IPS-NIHi7 (cell line): ENCODE results near the gene ENPP4.
"Not testable (repeated sequence)": the region's sequence is repeated elsewhere in the genome, so short reads cannot be mapped to it uniquely, and the experiment has no call there.

Experiments
- DNase-seq: peaks from one replicate; pipeline ENCODE4 v3.0.0; 2012; ENCODE audit warnings: mixed read lengths; ENCODE audit errors: extremely low spot score

Gene ENPP4

DNA sequence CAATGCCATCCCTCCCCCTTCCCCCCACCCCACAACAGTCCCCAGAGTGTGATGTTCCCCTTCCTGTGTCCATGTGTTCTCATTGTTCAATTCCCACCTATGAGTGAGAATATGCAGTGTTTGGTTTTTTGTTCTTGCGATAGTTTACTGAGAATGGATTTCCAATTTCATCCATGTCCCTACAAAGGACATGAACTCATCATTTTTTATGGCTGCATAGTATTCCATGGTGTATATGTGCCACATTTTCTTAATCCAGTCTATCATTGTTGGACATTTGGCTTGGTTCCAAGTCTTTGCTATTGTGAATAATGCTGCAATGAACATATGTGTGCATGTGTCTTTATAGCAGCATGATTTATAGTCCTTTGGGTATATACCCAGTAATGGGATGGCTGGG lies 1.5 kb downstream of the ENPP4 start:
- not testable (repeated sequence) for DNase-seq

DNA sequence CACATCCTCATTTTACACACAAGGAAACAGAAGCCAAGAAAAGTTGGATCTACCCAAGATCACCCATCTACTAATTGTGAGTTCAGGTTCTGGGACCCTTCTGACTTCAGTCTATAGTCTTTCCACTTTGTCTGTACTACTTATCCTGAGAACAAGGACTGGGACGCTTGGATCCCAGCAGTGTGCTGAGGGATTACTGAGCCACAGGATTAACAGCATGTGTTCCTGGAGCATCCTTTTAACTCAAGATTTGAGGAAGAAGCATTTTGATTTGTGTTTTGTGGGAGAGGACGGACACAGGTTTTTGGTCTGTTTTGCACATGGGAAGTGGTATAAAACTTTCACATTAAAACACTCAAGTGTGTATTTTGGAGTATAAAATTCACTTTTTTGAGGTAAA lies 4.4 kb downstream of the ENPP4 start:
- no peak for DNase-seq

DNA sequence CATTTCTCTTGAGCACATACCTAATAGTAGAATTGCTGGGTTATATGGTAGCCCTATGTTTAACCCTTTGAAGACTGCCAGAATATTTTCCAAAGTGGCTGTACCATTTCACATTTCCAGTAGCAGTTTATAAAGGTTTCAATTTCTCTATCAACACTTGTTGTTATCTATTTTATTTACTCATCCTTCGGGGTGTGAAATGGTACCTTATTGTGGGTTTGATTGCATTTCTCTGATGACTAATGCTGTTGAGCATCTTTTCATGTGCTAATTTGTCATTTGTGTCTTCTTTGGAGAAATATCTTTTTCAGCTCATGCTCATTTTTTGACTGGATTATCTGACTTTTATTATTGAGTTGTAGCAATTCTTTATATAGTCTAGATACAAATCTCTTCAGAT lies 5.4 kb downstream of the ENPP4 start:
- DNase-seq, result no peak

DNA sequence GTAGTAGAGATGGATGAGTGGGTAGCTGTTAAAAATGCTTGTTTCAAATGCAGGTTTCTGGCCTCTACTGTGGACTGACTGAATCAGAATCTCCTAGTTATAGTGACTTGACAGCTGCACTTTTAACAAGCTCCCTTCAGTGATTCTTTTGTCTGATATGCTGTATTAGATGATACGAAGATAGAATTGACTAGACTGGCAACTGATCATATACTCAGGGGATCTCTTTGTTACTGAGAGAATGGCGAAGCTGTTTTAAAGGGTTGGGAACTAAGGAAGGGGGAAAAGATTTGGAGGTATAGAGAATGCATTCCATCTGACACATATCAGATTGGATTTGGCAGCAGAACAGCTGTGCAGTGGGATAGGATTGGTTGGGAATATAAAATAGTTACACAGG lies 7.0 kb downstream of the ENPP4 start:
- no peak for DNase-seq

DNA sequence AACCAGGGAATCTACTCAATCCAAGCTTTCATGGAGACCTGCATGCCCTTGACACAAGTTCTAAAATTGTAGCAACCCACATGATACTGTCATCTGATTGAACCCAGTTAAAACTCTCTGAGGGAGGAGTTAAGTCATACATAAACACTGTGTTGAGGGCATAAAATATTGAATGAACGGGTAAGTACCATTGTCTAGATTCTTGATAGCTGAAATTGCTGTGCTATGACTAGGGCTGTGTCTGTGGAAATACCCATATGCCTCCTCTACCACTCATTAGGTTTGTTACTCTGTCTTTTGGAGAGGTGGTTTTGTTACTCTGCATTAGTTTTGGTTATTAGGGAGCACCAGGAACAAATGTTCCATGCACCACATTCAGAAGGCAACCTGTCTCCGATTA lies 7.6 kb downstream of the ENPP4 start:
- no peak for DNase-seq

DNA sequence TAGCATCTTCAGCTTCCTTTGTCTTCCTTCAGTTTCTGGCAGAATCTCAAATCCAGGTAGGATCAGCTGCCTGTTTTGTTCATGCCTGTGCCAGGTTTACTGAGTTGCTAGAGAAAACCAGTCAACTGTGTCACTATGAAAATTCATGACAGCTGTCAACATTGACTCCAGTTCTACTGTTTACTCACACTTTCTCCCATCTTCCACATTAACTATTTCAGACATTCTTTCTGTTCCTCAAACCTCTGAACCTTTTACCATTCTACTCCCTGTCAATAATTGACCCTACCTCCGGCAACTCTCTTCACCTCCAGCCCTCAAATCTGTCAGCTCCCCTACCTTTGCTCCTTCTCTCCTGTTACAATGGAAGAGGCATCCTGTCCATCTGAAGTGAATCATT lies 8.5 kb downstream of the ENPP4 start:
- no peak for DNase-seq

DNA sequence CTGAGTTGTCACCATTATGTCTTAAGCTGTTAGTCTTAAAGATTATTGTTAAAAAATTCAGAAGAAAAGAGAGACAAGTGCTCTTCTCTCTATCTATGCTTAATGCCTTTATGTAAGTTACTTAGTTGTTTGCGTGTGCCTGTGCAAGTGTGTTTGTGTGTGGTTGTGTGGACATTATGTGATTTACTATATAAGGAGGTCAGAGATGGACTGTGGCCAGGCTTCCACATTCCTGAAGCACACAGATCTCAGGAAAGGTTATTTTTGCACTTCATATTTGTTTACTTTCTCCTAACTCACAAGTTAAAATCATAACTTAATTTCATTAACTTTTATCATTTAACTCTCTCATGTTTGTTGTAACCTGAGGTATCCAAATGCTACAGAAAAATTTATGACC lies 14.5 kb downstream of the ENPP4 start:
- DNase-seq, result no peak

DNA sequence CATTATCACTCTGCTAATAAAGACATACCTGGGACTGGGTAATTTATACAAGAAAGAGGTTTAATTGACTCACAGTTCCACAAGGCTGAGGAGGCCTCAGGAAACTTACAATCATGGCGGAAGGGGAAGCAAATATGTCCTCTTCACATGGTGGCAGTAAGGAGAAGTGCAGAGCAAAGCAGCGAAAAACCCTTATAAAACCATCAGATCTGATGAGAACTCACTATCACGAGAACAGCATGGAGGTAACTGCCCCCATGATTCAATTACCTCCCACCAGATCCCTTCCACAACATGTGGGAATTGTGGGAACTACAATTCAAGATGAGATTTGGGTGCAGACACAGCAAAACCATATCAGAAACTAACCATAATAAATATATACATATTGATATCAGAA lies 19.3 kb downstream of the ENPP4 start:
- DNase-seq, result not testable (repeated sequence)

DNA sequence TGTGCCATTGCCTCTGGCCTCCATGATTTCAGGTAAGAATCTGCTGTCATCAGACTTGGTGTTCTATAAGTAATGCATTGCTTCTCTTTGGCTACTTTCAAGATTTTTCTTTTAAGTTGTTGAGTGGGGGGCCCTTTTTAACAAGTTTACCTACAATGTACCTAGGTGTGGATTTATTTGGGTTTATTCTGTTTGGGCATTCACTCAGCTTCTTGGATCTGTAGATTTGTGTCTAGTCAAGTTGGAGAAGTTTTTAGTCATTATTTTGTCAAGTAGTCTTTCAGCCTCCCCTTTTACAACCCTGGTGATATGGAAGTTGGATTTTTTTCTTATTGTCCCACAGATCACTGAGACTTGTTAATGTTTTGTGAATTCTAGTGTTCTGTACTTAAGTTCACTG lies 26.9 kb downstream of the ENPP4 start:
- no peak for DNase-seq

DNA sequence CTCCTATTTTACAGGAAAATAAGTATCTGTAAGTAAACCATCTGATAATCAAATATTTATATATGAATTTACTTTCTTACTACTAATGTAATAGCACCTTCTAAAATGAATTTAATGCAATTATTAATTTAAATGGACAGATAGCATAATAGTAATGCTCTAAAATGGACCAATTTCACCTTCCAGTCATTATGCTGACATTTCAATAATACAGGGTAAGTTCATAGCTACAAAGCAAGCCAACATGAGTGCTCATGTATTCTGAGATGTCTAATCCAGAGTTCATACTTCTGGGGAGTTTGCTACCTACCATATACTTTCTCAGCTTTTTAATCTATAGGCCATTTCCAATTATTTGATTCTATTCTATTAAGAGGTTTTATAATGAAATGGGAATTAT lies 29.4 kb downstream of the ENPP4 start:
- no peak for DNase-seq

DNA sequence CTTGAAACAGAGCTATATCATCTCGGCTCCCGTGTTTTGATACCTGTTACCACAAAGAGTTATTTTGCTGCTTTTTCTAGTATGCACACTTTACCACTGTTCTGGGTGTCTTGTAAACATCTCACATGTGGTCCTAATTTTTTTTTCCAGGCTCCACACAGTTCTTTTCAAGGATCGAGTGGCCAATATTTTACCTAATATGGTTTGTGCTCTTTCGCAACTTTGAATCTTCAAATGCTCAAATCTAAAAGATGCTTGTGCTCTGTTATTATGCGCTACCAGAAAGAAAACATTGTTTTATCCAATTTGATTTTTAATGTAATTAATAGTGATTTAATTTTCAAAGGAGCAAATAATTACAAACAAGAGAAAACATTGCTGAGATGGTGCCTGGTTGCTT lies 30.3 kb downstream of the ENPP4 start:
- no peak for DNase-seq

DNA sequence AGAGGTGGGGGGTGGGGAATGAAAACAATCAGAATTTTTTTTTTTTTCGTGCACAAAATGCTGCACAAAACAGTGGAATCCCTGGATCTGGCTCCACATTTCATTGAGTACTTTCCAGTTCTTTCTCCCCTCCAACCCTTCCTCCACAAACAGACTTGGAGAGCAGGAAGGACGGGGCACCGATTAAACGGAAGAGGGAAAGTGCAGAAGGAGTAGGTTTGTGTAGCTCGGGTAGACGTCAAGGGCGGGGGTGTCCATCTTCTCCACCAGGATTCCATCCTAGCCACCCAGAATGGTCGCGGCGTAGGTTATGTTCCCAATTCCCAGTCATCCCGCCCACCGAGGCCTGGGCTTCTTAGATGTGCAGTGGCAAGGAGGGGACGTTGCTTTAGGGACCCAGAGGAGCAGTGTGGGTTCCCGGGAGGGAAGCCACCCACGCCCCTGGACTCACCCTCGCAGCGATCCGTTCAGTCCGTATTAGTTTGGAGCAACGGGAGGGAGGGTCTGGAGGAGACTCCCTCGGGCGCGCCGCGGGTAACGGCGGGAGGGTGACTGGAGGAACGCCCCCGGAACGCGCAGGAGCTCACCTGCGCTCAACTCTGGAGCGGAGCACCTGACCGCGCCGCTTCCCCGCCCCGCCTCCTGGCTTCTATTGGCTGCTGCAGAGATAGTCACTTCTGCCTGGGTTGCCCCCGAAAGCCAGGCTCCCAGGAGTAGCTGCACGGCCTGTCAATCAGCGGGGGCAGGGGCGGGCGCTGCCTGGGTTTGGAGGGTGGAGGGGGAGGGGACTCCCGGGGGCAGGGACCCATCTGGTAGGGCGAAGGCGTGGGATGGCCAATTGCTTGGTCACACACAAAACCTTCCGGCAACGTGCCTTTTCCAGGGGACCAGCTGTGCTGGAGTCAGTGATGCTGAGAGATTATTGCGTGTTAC lies 40.8 kb downstream of the ENPP4 start, which contains the start of gene ENPP5:
TSS of gene ENPP5 (minus strand) at position 624 of the 933 bp plus-strand sequence. CDS start 2,718 bp downstream, outside the sequence.
- peak; percentile 99 for DNase-seq

DNA sequence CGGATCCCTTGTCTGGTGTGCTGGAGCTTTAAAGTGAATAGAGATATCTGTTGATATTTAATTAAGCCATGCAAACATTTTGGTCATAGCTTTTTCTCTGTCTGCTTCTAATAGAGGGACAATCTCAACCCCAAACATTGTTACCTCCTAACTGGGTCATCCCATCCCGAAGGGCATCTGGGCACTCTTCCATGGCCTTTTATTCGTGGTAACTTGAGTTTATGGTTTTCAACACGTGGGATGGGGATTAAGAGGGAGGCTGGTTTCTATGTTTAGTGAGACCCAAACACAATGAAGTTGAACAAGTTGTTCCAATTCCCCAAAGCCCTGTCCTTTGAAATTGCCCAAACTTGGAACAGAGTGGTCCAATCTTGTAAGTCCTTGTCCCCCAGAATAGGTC lies 42.4 kb downstream of the ENPP4 start:
- DNase-seq, result no peak

DNA sequence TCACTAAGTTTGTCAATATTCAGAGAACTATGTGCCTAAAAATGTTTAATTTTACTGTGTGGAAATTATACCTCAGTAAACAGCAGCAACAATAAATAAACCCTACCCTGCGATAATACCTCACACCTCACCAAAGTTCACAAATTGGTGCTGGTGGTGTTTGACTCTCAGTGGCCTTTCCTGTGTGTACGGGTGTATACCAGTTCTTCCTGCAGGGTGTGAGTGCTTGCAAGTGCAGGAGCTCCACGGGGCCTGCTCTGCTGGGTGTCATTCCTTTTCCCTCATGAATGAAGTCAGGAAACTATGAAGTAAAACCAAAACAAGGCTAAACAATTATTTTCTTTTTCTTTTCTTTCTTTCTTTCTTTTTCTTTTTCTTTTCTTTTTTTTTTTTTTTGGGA lies 45.1 kb downstream of the ENPP4 start:
- DNase-seq, result no peak

DNA sequence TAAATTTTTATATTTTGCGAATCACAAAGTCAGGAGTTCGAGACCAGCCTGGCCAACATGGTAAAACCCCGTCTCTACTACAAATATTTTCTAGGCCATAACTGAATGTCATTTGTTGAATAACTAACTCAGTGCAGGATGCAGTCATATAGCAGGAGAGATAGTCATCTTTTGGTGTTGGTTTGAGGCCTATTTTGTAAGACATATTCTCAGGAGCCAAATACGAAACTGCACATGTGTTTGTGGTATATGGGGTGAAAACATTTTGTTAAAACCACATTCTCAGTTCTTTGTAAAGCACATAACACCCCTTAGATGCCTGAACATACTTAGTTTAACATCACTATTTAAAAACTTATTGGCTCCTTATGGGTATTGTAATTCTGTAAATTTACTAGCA lies 45.7 kb downstream of the ENPP4 start:
- no peak for DNase-seq

DNA sequence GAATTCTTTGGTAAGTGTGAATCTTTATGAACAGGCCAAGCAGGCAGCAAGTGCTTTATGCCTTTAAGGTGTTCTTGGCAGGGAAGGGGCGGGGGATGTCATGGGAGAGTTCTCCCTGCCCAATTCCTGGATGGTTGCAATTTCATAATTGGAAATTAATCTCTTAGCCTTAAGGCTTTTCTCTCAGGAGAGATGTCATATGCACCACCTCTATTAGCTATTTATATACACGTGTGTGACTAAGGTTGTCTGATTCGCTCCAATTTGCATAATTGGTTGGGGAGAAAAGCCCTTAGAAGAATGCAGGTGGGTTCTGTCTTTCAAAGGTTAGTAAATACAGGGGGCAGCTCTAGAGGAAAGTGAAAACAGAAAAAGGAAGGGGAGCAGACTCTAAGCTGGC lies 46.2 kb downstream of the ENPP4 start:
- no peak for DNase-seq

DNA sequence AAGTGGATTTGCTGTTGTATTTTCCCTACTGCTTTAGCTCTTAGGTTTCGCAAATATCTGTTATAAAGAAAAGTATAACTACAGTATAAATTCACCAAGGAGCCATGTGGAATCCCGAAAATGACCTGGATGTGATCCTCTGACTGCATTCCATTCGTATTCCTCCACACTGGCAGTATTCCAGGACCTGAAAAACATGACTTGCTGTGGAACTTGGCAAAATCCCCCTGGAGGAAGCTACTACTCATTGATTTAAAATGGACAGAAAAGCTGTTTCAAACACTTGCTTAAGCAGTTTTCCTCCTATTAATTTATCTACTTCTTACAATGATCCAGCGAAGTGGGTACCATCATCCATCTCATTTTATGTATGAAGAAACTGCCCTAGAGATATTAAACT lies 54.3 kb downstream of the ENPP4 start:
- no peak for DNase-seq

DNA sequence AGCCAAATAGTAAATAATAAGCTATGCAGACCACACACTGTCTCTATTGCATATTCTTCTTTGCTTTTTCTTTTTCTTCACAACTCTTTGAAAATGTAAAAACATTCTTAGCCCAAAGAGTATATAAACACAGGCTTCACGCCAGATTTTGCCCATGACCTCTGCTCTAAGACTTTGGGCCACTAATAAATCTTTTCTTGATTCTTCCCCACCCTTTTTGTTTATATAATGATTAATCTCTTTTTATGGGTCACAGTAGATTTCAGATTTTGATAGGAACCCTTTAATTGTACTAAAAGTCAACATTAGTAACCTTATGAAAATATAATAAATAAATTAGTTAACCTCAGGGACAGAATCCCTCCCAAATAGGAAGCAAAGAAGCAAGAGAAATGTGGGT lies 56.8 kb downstream of the ENPP4 start:
- DNase-seq, result no peak

DNA sequence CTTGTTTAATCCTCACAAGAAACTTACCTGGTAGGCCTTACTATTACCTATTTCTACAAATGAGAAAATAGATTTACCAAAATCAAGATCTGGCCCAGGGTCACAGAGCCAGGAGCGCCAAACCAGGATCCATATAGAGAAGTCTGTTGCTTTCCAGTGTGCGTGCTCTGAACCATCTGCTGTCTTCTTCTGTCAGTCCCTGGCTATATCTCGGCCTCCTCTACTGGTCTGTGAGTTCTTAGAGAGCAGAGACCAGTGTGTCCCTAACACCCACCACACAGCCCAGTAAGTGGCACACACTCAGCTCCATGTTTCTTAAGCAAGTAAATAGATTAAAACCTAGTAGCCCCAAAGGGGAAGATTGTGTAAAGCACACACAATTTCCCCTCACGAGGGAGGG lies 59.9 kb downstream of the ENPP4 start:
- DNase-seq, result no peak

DNA sequence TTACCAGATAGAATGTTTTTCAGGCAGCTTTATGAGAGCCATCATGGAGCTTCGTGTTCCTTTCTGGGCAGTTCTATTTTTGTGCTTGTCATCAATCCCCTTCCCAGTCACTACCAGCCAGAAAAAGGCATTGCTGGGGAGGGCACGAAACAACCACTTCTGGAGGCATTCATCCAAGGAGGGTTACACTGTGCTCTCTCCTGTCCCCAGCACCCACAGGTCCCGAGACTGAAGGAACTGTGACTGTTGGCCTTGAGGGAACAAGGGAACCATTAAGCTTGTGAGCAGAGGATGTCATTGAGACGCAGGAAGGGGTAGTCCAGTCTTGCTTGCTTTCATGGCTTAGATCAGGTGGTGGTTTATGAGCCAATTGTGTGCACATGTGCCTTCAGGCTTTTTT lies 61.1 kb downstream of the ENPP4 start:
- no peak for DNase-seq

DNA sequence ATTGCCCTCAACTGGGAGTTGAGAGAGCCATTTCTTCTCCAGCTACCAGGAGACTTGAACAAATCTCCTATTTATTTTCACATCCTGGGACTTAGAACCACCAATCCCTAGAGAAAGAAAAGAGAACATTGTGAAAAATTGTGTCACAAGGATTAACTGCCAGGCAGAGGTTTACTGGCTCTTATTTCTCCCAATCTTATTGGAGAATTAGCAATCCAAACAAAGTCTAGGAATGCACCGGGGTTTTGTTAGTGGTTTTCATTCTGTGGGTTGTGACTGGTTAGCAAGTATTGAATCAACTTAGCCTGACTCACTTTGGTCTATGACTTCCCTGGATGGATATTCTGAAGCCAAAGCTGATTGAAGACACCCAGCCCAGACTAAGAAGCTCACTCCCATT lies 62.2 kb downstream of the ENPP4 start:
- no peak for DNase-seq
